Measurements from ENCODE around the gene EPB42.
"Not testable (repeated sequence)": the region's sequence is repeated elsewhere in the genome, so short reads cannot be mapped to it uniquely, and the experiment has no call there.

Gene EPB42

DNA sequence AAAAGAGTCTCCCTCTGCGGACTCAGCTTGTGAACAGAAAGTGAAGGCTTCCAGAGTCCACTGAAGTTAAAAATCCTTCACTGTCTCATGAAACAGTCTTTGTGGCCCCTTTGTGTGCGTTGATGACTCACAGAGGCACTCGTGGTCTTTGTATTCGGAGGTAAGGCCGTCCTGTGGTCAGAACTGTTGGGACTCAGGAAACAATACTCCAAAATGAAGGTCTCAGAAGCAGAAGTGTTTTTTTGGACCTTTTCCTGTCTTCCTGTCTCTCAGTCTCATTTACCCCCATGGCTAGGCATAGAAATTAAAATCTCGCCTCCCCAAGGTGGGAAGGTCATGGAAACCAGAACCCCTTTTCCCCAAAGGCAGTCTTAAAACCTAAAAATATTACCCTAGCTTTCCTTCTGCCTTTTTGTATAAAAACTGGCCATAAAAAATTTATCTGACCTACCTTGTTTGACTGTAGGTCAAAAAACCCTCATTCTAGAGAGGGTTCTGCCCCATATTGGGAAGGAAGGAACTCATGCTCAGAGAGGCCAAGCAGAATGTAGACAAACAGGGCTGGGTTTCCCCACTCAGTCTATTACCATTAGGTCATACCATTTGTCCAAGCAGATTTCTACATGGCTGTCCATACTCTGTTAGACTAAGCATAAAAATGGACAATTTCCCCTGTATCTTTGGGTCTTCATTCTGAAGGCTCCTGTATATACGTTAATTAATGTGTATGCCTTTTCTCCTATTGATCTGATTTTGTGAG is 19.1 kb upstream of the EPB42 start:
- peak; percentile 50 for DNase-seq

DNA sequence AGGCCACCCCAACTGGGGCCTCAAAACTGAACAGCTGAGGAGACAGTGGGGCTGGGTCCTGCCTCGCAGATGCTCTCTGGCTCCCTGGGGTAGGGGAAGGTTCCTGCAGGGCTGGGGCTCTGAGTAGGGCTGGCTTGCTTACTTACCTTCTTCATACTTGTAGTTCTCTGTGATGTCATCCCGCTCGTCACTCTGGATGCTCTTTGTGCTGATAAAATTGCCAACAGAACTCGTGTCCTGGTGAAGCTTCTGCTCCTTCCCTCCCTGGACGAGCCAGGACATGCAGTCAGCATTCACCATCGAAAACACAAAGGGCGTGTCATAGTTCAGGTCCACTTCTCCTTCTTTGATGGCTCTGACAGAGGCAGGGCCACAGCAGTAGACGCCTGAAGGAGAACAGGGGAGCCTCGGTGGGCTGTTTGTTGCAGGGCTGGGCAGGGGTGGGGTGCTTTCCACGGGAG is 17.9 kb upstream of the EPB42 start:
- DNase-seq = no peak

DNA sequence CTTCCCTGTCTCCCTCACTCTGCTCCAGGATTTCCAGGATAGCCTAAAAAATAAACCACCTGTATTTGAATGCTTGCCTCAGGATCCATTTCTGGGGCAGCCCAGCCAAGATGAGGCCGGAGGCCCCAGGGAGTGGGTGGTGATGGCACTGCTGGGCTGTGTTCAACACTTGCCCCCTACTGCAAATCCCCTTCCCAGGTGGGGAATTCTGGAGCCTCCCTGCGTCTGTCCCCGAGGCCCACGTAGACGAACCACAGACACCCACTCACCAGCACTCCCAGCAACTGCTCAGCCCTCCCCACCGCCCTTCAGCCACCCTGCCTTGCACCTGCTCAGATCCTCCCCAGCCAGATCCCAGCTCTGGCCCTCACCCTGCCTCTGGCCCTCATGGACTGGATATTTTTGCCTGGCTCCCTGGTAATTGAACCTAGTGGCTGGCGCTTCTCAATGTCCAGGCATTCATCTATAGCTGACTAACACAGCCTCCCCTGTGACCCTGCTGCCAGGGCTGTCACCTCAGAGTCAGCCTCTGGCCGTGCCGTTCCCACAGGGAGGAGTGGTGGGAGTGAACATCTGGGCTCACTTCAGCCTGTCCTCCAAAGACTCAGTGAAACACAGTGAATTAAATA is 17.1 kb upstream of the EPB42 start:
- no peak for DNase-seq

DNA sequence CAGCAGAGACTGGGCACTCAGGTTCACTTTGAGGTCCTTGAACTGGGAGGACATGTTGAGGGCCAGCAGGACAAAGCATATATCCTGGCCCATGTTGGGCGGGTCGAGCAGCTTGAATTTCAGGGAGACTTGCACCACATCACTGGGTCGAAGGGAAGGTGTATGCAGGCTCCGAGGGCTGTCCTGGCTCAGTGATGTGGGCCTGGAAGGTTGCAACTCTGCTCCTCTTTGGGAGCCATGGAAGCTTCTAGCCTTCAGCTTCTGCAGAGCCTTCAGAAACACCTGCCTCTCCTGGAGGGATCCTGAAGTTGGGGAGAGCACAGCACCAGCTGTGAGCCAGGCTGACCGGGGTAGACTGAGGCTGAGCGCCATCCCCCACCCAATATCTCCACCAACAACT is 14.7 kb upstream of the EPB42 start:
- DNase-seq = no peak

DNA sequence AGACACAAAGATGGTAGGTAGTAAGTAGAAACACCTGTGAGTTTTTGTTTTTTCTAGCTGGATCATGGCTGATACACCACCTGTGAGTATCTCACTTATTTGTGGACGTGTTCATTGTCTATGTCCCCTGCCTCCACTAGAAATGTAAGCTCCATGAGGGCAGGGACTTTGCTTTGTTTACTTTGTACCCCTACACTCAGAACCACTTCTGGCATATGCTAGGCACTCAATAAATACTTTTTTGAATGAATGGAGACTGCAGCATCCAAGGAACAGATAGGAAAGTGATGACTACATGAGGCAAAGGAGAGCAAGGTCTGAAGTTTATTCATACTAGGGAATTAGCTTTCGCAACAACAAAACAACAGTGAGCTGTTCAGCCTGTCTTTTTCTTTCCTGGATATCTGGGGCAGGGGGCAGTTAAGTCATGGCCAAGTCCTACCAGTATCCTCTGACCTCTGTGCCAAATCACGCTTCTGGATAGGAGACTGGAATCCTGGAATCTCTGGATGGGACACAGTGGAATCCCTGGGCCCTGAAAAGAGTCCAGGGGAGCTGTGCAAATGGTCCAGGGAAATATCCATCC is 11.6 kb upstream of the EPB42 start:
- DNase-seq = no peak

DNA sequence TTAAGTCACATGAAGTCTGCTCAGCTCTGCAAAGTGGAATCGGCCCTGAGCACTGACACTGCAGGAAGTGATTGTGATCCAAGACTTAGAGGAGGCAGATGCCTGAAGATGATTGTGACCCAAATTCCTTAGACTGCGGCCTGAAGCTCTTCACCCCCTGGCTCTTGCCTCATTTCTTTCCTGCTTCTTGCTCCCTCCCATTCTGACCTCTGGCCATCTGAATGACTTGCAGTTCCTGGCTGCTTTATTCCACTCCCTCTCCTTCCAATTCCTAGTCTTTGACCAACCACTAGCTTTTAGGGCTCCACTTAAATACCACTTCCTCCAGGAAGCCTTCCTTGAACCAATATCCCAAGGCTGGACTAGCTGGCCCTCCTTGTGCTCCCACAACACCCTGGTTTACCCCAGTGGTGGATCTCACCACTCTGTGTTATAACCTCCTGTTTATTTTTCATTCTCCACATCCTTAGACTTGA is 9.9 kb upstream of the EPB42 start:
- DNase-seq = no peak

- DNase-seq = no peak
Measured at GRCh38 chr15:43229977-43230376, 9.2 kb upstream of the EPB42 start.

GRCh38 chr15:43226436-43227305 is 5.9 kb upstream of the EPB42 start:
- DNase-seq = no peak

DNA sequence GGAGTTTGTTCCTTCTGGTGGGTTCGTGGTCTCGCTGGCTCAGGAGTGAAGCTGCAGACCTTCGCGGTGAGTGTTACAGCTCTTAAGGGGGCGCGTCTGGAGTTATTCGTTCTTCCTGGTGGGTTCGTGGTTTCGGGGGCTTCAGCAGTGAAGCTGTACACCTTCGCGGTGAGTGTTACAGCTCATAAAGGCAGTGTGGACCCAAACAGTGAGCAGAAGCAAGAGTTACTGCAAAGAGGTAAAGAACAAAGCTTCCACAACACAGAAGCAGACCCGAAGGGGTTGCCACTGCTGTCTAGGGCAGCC is 5.1 kb upstream of the EPB42 start:
- DNase-seq = not testable (repeated sequence)

DNA sequence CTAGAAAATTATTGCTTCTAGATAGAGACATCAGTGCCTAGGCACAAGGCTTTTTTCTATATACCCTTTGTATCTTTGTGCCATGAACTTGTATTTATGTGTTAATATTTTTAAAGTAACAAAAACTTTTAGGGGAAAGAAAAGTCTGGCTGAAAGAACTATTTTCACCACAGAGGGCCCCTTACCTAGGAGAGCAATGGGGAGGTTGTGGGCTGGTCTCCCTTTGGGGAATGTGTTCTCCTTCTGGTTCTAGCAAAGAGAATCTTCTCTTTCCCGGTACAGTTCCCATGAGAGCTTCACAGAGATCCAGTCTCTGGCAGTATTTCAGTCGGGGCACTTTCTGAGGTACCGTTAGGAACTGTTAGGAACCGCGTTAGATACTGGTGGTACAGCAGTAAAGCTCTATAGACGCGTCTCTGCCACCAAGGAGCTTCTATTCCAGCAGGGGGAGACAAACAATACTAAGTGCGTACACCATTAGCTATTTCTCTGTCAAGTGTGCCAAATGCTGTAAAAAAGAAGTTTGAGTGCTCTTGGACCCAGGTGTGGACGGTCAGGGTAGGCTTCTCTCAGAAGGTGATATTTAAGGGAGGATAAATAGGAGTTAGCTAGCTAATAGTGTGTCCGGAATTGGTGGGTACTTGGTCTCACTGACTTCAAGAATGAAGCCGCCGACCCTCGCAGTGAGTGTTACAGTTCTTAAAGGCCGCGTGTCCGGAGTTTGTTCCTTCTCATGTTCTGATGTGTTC is 4.6 kb upstream of the EPB42 start:
- peak; percentile 79 for DNase-seq

DNA sequence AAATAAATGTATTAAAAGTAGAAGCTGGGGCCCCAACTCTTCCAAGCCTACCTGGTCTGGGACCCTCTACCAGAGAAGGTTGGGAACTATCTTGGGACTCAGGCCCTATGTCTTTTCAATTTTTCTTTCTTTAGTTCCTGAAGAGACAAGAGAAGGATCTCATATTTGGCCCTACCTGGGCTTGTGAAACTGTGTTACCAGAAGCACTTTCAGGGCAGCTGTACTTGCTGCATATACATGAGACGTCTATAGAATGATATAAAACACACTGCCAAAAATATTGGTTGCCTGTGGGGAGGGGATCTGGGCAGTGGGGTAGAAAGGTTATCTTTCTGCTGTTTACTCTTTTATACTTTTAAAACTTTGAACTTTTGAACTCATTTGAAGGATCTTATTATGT is 604 bp upstream of the EPB42 start:
- no peak for DNase-seq

DNA sequence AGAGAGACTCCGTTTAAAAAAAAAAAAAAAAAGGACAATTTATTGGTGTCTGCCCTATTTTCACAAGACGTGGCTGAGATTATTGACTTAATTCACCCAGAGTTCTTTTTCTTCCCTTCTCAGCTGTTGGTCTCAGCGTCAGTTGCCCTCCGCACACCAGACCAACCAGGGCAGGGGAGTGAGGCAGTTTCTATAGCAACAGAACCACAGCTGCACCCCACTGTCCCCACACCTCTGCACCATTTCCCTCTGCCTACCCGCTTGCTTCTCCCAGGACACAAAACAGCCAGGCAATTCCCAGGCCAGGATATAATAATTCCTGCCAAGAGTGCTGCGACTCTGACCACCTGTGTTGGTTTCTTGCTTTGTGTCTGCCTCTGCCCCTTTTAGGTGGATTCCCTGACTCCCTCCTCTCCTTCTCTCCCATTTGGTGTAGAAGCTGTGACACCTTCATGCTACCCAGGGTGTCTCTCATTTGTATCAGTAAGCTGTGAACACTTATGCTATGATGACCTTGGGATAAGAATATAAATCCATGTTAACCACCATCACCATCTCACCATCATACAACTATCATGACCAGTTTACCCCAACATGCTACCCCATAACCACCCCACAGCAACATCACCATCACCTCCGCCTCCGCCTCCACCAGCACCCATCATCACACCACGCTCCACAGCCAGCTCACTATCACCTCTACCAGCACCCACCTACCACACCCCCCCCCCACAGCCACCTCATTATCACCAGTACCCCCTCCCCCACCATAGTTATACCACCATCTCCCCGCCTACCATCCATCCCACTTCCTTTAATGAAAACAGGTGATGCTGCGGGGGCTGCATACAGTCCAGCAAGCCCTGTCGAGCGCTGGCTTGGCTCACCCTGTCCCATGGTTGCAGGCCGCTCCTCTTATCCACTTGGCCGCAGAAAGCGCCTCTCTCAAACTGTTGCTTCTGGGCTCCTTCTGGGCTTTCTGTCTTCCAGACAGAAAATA is 589 bp downstream of the EPB42 start:
- no peak for DNase-seq

DNA sequence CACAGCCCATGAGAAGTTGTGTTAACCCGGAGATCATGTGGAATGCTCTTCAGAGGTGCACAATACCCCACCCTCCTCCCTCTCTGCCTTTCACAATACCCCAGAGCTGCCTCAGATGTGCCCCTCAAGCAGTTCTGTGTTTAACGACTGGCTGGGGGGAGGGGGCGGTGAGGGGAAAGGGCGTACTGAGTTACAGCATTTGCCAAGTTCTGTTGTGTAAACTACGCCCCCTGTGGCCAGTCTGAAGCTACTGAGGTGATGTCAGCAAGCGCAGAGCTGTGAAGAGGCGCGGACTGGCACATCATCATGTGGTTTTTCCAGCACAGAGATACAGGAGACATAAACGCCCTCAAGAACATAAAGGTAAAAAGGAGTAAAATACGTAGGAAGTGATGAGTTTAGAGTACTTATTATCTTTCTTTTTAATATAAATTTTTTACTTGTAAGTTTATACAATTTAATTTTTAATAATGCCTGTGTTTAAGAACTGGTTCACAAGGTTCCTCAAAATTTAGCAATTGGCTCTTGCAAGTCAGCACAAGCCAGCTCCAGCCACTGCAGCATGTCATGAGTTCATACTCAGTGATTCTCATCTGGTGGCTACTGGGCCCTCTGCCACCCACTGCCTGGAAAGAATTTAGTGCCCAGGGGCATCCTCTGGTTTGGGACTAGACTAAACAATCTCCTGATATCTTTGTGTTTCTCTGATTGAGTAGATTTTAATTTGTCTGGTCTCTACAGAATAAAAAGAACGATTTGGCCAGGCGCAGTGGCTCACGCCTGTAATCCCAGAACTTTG is 1.7 kb downstream of the EPB42 start:
- no peak for DNase-seq

GRCh38 chr15:43215961-43216360 is 4.9 kb downstream of the EPB42 start:
- DNase-seq = no peak

DNA sequence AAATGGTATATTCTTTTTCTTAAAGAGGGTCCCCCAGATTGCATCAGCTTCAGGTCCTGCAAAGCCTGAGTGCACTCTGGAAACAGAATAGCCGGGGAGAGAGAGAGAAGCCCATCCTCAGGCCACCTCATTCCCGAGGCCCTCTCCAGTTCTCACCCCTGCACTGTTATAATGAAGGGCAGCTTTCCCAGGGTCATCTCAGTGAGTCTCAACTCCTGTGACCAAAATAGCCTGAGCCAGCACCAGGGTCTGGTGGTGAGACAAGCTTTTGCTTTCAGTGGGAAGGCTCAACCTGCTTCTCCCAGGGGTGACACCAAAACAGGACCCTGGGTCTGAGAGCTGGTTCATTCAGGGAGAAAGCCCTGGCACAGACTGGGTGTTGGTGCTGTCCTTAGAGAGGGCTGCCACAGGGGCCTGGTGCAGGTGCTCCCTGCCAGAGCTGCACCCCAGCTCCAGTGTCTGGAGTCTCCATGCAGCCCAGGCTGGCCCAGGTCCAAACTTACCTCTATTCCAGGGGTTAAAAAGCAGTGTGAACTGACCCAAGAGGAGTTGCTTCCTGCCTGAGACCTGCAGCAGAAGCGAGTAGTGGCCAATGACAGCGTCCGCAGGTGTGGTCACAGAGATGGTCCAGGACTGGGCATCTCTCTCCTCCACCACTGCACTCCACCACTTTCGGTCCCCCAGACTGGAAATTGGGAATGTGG is 6.1 kb downstream of the EPB42 start:
- DNase-seq = no peak

GRCh38 chr15:43214169-43214568 is 6.6 kb downstream of the EPB42 start:
- DNase-seq = no peak

GRCh38 chr15:43213466-43213865 is 7.4 kb downstream of the EPB42 start:
- no peak for DNase-seq

DNA sequence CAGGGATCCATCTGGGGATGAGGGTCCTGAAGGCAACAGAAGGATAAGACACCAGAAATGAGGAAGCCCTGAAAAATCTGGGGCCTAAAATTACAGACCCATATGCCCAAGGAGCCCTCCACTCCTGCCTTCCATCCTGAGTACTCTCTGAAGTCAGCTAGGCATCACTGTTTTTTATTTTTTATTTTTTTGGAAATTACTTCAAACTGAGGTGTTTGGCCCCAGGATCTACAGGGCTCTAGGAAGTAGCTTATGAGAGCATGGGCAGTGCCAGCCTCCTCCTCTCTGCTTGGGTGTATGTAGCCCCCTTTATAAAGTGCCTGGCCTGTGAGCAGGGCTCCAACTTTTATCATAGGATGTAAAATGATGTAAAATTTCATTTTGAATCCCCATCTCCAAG is 7.9 kb downstream of the EPB42 start:
- no peak for DNase-seq

DNA sequence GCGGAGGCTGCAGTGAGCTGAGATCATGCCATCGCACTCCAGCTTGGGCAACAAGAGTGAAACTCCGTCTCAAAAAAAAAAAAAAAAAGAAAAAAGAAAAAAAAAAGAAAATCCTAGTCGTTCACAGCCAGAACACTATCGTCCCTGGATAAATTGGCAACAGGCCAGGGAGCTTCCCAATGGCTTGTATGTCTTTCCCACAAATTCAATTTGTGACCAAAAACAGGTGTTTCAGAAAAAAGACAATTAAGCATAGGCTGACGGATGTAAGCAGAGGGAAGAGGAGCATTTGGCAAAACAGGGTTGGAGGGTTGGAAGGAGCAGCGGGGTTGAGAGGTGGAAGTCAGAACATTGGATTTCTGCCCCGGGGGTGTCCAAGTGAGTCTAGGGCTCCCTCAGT is 8.5 kb downstream of the EPB42 start:
- DNase-seq = no peak

DNA sequence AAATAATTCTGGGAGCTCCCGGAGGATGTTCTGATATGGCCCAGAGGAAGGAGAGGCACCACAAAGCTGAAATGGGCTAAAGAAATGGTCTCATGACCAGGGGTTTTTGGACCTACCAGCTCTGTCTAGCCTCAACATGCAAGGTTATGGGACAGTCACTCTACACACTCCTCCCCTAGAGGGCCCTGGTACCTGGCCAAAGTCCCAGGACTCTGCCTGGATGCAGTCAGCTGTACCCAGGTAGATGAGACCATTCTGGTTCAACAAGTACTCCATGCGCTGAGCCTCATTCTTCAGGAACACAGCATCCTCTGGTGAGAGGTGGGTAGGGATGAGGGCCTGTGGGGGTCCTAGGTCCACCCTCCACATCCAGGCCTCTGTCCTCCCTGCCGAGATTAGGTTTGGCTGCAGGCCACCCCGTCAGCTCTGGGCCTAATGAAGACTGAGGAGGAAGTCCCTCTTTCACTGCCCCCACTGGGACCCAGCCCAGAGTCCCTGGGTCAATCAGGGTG is 9.5 kb downstream of the EPB42 start:
- no peak for DNase-seq
